Mesenchymal stem cell (in vitro differentiated cells and primary cell): ENCODE measurements around the gene STARD10.
A peak's percentile ranks its signal among the peaks of the same experiment; 100 is the strongest.
"Not testable (repeated sequence)": the region's sequence is repeated elsewhere in the genome, so short reads cannot be mapped to it uniquely, and the experiment has no call there.

Experiments
- DNase-seq: peaks from one replicate; pipeline ENCODE4 v3.0.0-alpha.2; 2013
- H2AFZ ChIP-seq: one replicate; pipeline ENCODE4 v1.6.1; 2013; ENCODE audit warnings: low read depth, mild to moderate bottlenecking, control low read depth, inconsistent platforms, low read length, moderate library complexity
- H2AK5ac ChIP-seq: 2 replicates; pipeline ENCODE4 v1.6.1; 2013; ENCODE audit warnings: low read length, moderate library complexity, mild to moderate bottlenecking, inconsistent platforms; ENCODE audit not compliant: severe bottlenecking
- H2BK120ac ChIP-seq: one replicate; pipeline ENCODE4 v1.6.1; 2013; ENCODE audit warnings: low read depth, mild to moderate bottlenecking, inconsistent platforms, low read length, moderate library complexity
- H2BK12ac ChIP-seq, 2 experiments: one replicate each; pipeline ENCODE4 v1.6.1; 2013; ENCODE audit warnings: inconsistent platforms in 2 of 2, low read length in 2 of 2, mild to moderate bottlenecking in 2 of 2, moderate library complexity in 2 of 2, control low read depth in 1 of 2
- H2BK15ac ChIP-seq: one replicate; pipeline ENCODE4 v1.6.1; 2013; ENCODE audit warnings: mild to moderate bottlenecking, low read depth, inconsistent platforms; ENCODE audit not compliant: poor library complexity, severe bottlenecking
- H2BK5ac ChIP-seq: 2 replicates; pipeline ENCODE4 v1.6.1; 2013; ENCODE audit warnings: low read depth, mild to moderate bottlenecking, low read length, control low read depth, inconsistent platforms; ENCODE audit not compliant: poor library complexity, severe bottlenecking
- H3K14ac ChIP-seq, 2 experiments: one replicate each; pipeline ENCODE4 v1.6.1; 2013; ENCODE audit warnings: inconsistent platforms in 2 of 2, low read length in 2 of 2, control low read depth in 1 of 2, mild to moderate bottlenecking in 1 of 2, moderate library complexity in 1 of 2
- H3K18ac ChIP-seq, 2 experiments: one replicate each; pipeline ENCODE4 v1.6.1; 2013; ENCODE audit warnings: inconsistent platforms in 2 of 2, low read length in 2 of 2, control low read depth in 1 of 2, low read depth in 1 of 2, mild to moderate bottlenecking in 1 of 2
- H3K23ac ChIP-seq, 2 experiments: one replicate each; pipeline ENCODE4 v1.6.1; 2013; ENCODE audit warnings: inconsistent platforms in 2 of 2, low read length in 2 of 2, mild to moderate bottlenecking in 2 of 2, moderate library complexity in 2 of 2, control low read depth in 1 of 2
- H3K27ac ChIP-seq: 2 replicates; pipeline ENCODE4 v1.5.1; 2013; ENCODE audit warnings: mild to moderate bottlenecking, moderate library complexity, low read length, control low read depth, inconsistent platforms; ENCODE audit not compliant: poor library complexity, severe bottlenecking
- H3K27me3 ChIP-seq, 2 experiments: 2 replicates each; pipeline versions ENCODE4 v1.6.1 to v1.7.0; 2013; ENCODE audit warnings: low read length in 2 of 2, mild to moderate bottlenecking in 2 of 2, moderate library complexity in 2 of 2, control low read depth in 1 of 2, inconsistent platforms in 1 of 2; ENCODE audit not compliant: control insufficient read depth in 1 of 2, insufficient read depth in 1 of 2
- H3K36me3 ChIP-seq, 2 experiments: 2 replicates each; pipeline versions ENCODE4 v1.6.1 to v1.7.0; 2013; ENCODE audit warnings: low read length in 2 of 2, control low read depth in 1 of 2, inconsistent platforms in 1 of 2, low read depth in 1 of 2, mild to moderate bottlenecking in 1 of 2; ENCODE audit not compliant: insufficient read depth in 2 of 2, control insufficient read depth in 1 of 2
- H3K4ac ChIP-seq, 2 experiments: one replicate each; pipeline ENCODE4 v1.6.1; 2013; ENCODE audit warnings: inconsistent platforms in 2 of 2, low read length in 2 of 2, mild to moderate bottlenecking in 2 of 2, moderate library complexity in 2 of 2, control low read depth in 1 of 2, low read depth in 1 of 2
- H3K4me1 ChIP-seq: 2 replicates; pipeline ENCODE4 v1.6.1; 2013; ENCODE audit warnings: low read depth, low read length, control low read depth; ENCODE audit not compliant: control insufficient read depth, insufficient read depth
- H3K4me2 ChIP-seq: 2 replicates; pipeline ENCODE4 v1.6.1; 2013; ENCODE audit warnings: low read length, mild to moderate bottlenecking, inconsistent platforms; ENCODE audit not compliant: poor library complexity, severe bottlenecking
- H3K4me3 ChIP-seq, 2 experiments: 2 replicates each; pipeline versions ENCODE4 v1.5.1 to v1.7.0; 2013; ENCODE audit warnings: low read length in 2 of 2, mild to moderate bottlenecking in 2 of 2, control low read depth in 1 of 2, low read depth in 1 of 2; ENCODE audit not compliant: insufficient read depth in 1 of 2
- H3K79me1 ChIP-seq: replicated peaks from 2 replicates; pipeline ENCODE4 v1.6.1; 2013; ENCODE audit warnings: mild to moderate bottlenecking, control low read depth, low read length, inconsistent platforms; ENCODE audit not compliant: poor library complexity, severe bottlenecking
- H3K9ac ChIP-seq: 2 replicates; pipeline ENCODE4 v1.7.0; 2013; ENCODE audit warnings: mild to moderate bottlenecking, low read length, moderate library complexity
- H3K9me3 ChIP-seq: 2 replicates; pipeline ENCODE4 v1.7.0; 2013; ENCODE audit warnings: mild to moderate bottlenecking, low read length; ENCODE audit not compliant: control insufficient read depth
- H4K8ac ChIP-seq: one replicate; pipeline ENCODE4 v1.6.1; 2013; ENCODE audit warnings: inconsistent platforms, mild to moderate bottlenecking, low read length, moderate library complexity
- H4K91ac ChIP-seq: one replicate; pipeline ENCODE4 v1.6.1; 2013; ENCODE audit warnings: mild to moderate bottlenecking, low read length, inconsistent platforms
- WGBS: methylation state at CpG from one replicate; pipeline ENCODE4 v1.1.7; 2013; ENCODE audit warnings: mixed read lengths; 5-methylcytosine and 5-hydroxymethylcytosine counted together

STARD10 gene

DNA sequence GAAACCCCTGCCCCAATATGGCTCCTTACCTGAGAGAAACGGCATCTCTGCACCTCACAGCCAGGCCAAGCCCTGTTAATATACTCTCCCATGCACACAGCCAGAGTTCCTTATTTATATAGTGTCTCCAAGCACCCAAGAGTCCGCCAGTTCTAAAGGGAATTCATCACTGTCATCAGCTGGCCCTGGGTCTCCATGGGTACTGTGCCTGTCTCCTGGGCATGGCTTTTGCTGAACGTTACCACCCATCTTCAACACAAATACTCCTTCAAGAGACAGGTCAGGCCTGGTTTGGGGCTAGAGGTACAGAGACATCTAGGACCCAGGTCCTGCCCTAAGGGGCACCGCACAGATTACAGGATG lies 18.7 kb upstream of the STARD10 start:
- H3K4me2 ChIP-seq, result no peak overlapping the region
- H2BK12ac ChIP-seq, result peak overlapping the region in 1 of 2 experiments; percentile 67
- H3K4ac ChIP-seq, result no peak overlapping the region
- H4K91ac ChIP-seq, result no peak overlapping the region
- peaks cover 14% of the 10 kb centered on the region for H3K79me1 ChIP-seq
- 71% methylated on average over 4 of the region's 4 CpGs for WGBS
- no peak overlapping the region for H3K18ac ChIP-seq
- H3K9me3 ChIP-seq, result no peaks in the 10 kb centered on the region
- peak overlapping the region in 1 of 2 experiments; percentile 94 for H3K4me3 ChIP-seq
- H3K27me3 ChIP-seq, result no peaks in the 10 kb centered on the region
- peak; percentile 33 for DNase-seq
- H2BK5ac ChIP-seq, result no peak overlapping the region
- no peak overlapping the region for H2BK120ac ChIP-seq
- H3K14ac ChIP-seq, result no peak overlapping the region
- H3K4me1 ChIP-seq, result peaks cover 28% of the 10 kb centered on the region
- peak overlapping the region; percentile 97 for H3K9ac ChIP-seq
- H2AK5ac ChIP-seq, result no peak overlapping the region
- H3K36me3 ChIP-seq, result peaks cover 6 to 10% of the 10 kb centered on the region in 2 experiments
- no peak overlapping the region for H2BK15ac ChIP-seq
- peak overlapping the region; percentile 43 for H4K8ac ChIP-seq
- no peak overlapping the region for H2AFZ ChIP-seq
- H3K23ac ChIP-seq, result no peak overlapping the region
- H3K27ac ChIP-seq, result no peak overlapping the region

DNA sequence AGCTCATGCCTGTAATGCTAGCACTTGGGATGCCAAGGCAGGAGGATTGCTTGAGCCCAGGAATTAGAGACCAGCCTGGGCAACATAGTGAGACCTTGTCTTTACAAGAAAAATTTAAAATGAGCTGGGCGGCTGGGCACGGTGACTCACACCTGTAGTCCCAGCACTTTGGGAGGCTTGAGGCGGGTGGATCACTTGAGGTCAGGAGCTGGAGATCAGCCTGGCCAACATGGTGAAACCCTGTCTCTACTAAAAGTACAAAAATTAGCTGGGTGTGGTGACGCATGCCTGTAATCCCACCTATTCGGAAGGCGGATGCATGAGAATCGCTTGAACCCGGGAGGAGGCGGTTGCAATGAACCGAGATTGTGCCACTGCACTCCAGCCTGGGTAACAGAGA lies 17.8 kb upstream of the STARD10 start:
- not testable (repeated sequence) for H3K4ac ChIP-seq, DNase-seq, H2BK120ac ChIP-seq

DNA sequence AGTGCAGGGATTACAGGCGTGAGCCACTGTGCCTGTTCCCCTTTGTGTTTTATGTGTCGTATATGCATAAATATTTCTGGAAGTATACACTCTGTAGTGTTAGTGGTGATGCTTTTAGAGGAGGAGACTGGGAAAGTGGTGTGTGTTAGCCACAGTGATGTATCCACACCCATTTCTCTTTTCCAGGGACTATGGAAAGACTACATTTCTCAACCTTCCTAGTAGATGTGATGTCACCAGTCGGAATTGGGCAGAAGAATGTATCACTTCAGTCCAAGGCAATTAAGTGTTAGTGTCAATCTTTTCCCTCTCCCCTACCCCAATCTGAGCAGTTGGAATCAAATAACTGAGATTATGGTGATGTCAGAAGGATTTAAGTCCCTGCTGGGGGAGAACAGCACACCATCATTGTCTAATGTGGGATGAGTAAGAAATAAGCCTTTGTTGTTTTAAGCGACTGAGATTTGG lies 14.5 kb upstream of the STARD10 start:
- no peak overlapping the region for H2BK120ac ChIP-seq
- no peak overlapping the region for H2BK15ac ChIP-seq
- H3K14ac ChIP-seq, result no peak overlapping the region
- H4K8ac ChIP-seq, result no peak overlapping the region
- H3K27ac ChIP-seq, result no peak overlapping the region
- no peaks in the 10 kb centered on the region for H3K27me3 ChIP-seq
- H3K23ac ChIP-seq, result no peak overlapping the region
- no peak overlapping the region for H2BK12ac ChIP-seq
- H3K79me1 ChIP-seq, result peaks cover 9% of the 10 kb centered on the region
- H3K36me3 ChIP-seq, result peaks cover 4 to 9% of the 10 kb centered on the region in 2 experiments
- H3K4ac ChIP-seq, result no peak overlapping the region
- H2AK5ac ChIP-seq, result no peak overlapping the region
- no peak overlapping the region for H3K9ac ChIP-seq
- H3K18ac ChIP-seq, result no peak overlapping the region
- H2BK5ac ChIP-seq, result no peak overlapping the region
- peak; percentile 54 for DNase-seq
- H4K91ac ChIP-seq, result no peak overlapping the region
- H3K4me2 ChIP-seq, result no peak overlapping the region
- H3K9me3 ChIP-seq, result no peaks in the 10 kb centered on the region
- peaks cover 9% of the 10 kb centered on the region for H3K4me1 ChIP-seq
- H2AFZ ChIP-seq, result no peak overlapping the region
- WGBS, result 95% methylated on average over 4 of the region's 4 CpGs
- H3K4me3 ChIP-seq, result no peak overlapping the region

More for the DNA sequence above, 17.8 kb upstream of the STARD10 start:
- H3K79me1 ChIP-seq, result peaks cover 14% of the 10 kb centered on the region
- H3K23ac ChIP-seq, H3K9ac ChIP-seq, H2BK12ac ChIP-seq, H3K27me3 ChIP-seq, H3K18ac ChIP-seq, H3K4me3 ChIP-seq, H3K27ac ChIP-seq, H4K91ac ChIP-seq, H2AFZ ChIP-seq, H2BK5ac ChIP-seq, H4K8ac ChIP-seq, H2AK5ac ChIP-seq, H3K36me3 ChIP-seq, H2BK15ac ChIP-seq, H3K9me3 ChIP-seq, H3K14ac ChIP-seq, H3K4me2 ChIP-seq: not testable (repeated sequence)
- peaks cover 27% of the 10 kb centered on the region for H3K4me1 ChIP-seq
- 91% methylated on average over 10 of the region's 10 CpGs for WGBS

DNA sequence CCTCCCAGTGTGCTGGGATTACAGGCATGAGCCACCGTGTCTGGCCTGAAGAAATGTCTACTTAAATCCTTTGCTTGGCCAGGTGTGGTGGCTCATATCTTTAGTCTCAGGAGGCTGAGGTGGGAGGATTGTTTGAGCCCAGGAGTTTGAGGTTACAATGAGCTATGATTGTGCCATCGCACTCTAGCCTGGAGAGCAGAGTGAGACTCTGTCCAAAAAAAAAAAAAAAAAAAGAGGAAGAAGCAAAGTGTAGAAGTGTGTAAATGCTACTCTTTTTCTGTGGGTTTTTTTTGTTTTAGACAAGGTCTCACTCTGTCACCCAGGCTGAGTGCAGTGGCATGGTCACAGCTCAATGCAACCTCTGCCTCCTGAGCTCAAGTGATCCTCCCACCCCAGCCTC lies 13.9 kb upstream of the STARD10 start:
- Histone ChIP-seq H2BK15ac (no peak overlapping the region), H4K91ac (peak overlapping the region; percentile 15), H3K4me3 (no peak overlapping the region), H2BK12ac (no peak overlapping the region), H3K9ac (no peak overlapping the region), H3K36me3 (peaks cover 4 to 9% of the 10 kb centered on the region in 2 experiments), H3K4me2 (no peak overlapping the region), H2BK120ac (no peak overlapping the region), H3K23ac (no peak overlapping the region), H3K9me3 (no peaks in the 10 kb centered on the region), H3K4ac (no peak overlapping the region), H4K8ac (peak overlapping the region; percentile 28), H3K27me3 (no peaks in the 10 kb centered on the region), H3K79me1 (peaks cover 6% of the 10 kb centered on the region), H3K27ac (no peak overlapping the region), H3K18ac (no peak overlapping the region), H2BK5ac (no peak overlapping the region), H3K14ac (no peak overlapping the region), H3K4me1 (peaks cover 4% of the 10 kb centered on the region), H2AFZ (no peak overlapping the region), H2AK5ac (no peak overlapping the region)
- 94% methylated on average over 2 of the region's 2 CpGs for WGBS
- no peak for DNase-seq
